ENCODE results near the gene PACS1.

The PACS1 gene

GRCh38 chr11:66267039-66267378 is 196.9 kb downstream of the PACS1 start:
- TF ChIP-seq POLR2AphosphoS5 (IDR thresholded peaks at IDR 0.05; ENCODE audit: low read depth, low read length), result no peak
- no peak for TF ChIP-seq REST (IDR thresholded peaks at IDR 0.05; ENCODE audit: insufficient read depth in 1 of 2, low read depth in 2 of 2, low read length in 2 of 2)
- no peak for TF ChIP-seq SIN3A (IDR thresholded peaks at IDR 0.05; ENCODE audit: borderline replicate concordance, insufficient read depth, low read length)

GRCh38 chr11:66267379-66268243 is 197.5 kb downstream of the PACS1 start:
- 0 out of 4 replicates have a peak, but pooled peaks of 1 of the 2 experiments have one; percentile 19 for TF ChIP-seq REST (IDR thresholded peaks at IDR 0.05; ENCODE audit: insufficient read depth in 1 of 2, low read depth in 2 of 2, low read length in 2 of 2)
- TF ChIP-seq FOXP2 (optimal IDR thresholded peaks at IDR 0.05; ENCODE audit: borderline replicate concordance, extremely low read depth, extremely low read length, insufficient read depth), result no peak
- peak; percentile 57; the same call in 1 of the 2 replicates for TF ChIP-seq TAF1 (IDR thresholded peaks at IDR 0.05; ENCODE audit: borderline replicate concordance, insufficient read depth, low read length)
- TF ChIP-seq POLR2AphosphoS5 (IDR thresholded peaks at IDR 0.05; ENCODE audit: low read depth, low read length), result peak; percentile 51; the same call in 1 of the 2 replicates
- TF ChIP-seq SIN3A (IDR thresholded peaks at IDR 0.05; ENCODE audit: borderline replicate concordance, insufficient read depth, low read length), result no peak

- peak; percentile 57 for TF ChIP-seq POLR2AphosphoS5 (IDR thresholded peaks at IDR 0.05; ENCODE audit: low read depth, low read length)
- peak; percentile 45; the same call in 1 of the 2 replicates for TF ChIP-seq TAF1 (IDR thresholded peaks at IDR 0.05; ENCODE audit: borderline replicate concordance, insufficient read depth, low read length)
- no peak for TF ChIP-seq REST (IDR thresholded peaks at IDR 0.05; ENCODE audit: insufficient read depth in 1 of 2, low read depth in 2 of 2, low read length in 2 of 2)
- TF ChIP-seq FOXP2 (optimal IDR thresholded peaks at IDR 0.05; ENCODE audit: borderline replicate concordance, extremely low read depth, extremely low read length, insufficient read depth), result peak; percentile 9
- TF ChIP-seq SIN3A (IDR thresholded peaks at IDR 0.05; ENCODE audit: borderline replicate concordance, insufficient read depth, low read length), result 0 out of 2 replicates have a peak, but pooled peaks have one; percentile 68
Measured at GRCh38 chr11:66268244-66268951, 198.3 kb downstream of the PACS1 start, which contains the start of gene RAB1B. Gene RAB1B, plus strand, starts transcription at chr11:66268639. Its CDS starts 41 bp downstream, at chr11:66268680.

- TF ChIP-seq FOXP2 (optimal IDR thresholded peaks at IDR 0.05; ENCODE audit: borderline replicate concordance, extremely low read depth, extremely low read length, insufficient read depth), result no peak
- TF ChIP-seq SIN3A (IDR thresholded peaks at IDR 0.05; ENCODE audit: borderline replicate concordance, insufficient read depth, low read length), result no peak
- TF ChIP-seq POLR2AphosphoS5 (IDR thresholded peaks at IDR 0.05; ENCODE audit: low read depth, low read length), result no peak
- TF ChIP-seq REST (IDR thresholded peaks at IDR 0.05; ENCODE audit: insufficient read depth in 1 of 2, low read depth in 2 of 2, low read length in 2 of 2), result no peak
- TF ChIP-seq TAF1 (IDR thresholded peaks at IDR 0.05; ENCODE audit: borderline replicate concordance, insufficient read depth, low read length), result no peak
Measured at GRCh38 chr11:66268952-66269905, 199.2 kb downstream of the PACS1 start.

All from PFSK-1 (cell line).